ENCODE measurements around the gene GLI3. TPM values are rescaled to one million over a fixed set of nuclear protein-coding genes. Genes with fewer than 3 reads are reported as not detected.

The GLI3 gene
- total and polyA plus RNA-seq, 10 of the 15 experiments (the other 5 are each of a cell fraction or from before 2014, with no cell fraction given) = 0.01 TPM; not detected in 8

DNA sequence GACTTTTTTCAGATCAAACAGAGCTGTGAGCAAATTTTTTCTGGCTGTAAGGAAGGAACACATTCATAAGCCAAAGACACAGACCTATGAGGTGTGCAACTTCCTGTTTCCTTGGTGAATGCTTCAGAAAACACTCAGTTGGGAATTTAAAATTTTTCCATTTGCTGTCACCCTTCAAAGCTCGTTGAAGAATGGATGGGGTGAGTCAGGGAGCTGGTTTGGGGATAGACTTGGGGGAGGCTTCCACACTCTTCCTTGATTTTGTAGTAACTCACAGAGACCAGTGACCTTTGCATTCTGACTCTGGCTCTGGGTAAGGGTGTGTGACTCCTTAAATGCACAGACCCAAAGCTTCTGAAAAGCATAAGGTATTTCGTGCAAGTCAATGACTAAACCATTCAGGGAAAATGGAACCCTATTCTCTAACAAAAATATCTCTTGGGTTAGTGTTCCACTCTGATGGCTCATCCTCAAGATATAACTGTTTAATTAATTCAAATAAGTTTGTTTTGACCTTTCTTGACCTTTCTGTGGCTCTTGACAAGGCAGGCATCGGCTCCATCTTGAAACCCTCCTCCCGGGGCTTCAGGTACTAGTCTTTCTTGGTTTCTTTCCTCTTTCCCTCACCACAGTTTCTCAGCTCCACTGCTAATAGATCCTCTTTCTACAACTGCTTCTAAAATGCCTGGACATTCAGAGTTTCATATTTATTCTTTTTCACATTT is 306.3 kb downstream of the GLI3 start (continued):
- TF ChIP-seq, protein P1, sequence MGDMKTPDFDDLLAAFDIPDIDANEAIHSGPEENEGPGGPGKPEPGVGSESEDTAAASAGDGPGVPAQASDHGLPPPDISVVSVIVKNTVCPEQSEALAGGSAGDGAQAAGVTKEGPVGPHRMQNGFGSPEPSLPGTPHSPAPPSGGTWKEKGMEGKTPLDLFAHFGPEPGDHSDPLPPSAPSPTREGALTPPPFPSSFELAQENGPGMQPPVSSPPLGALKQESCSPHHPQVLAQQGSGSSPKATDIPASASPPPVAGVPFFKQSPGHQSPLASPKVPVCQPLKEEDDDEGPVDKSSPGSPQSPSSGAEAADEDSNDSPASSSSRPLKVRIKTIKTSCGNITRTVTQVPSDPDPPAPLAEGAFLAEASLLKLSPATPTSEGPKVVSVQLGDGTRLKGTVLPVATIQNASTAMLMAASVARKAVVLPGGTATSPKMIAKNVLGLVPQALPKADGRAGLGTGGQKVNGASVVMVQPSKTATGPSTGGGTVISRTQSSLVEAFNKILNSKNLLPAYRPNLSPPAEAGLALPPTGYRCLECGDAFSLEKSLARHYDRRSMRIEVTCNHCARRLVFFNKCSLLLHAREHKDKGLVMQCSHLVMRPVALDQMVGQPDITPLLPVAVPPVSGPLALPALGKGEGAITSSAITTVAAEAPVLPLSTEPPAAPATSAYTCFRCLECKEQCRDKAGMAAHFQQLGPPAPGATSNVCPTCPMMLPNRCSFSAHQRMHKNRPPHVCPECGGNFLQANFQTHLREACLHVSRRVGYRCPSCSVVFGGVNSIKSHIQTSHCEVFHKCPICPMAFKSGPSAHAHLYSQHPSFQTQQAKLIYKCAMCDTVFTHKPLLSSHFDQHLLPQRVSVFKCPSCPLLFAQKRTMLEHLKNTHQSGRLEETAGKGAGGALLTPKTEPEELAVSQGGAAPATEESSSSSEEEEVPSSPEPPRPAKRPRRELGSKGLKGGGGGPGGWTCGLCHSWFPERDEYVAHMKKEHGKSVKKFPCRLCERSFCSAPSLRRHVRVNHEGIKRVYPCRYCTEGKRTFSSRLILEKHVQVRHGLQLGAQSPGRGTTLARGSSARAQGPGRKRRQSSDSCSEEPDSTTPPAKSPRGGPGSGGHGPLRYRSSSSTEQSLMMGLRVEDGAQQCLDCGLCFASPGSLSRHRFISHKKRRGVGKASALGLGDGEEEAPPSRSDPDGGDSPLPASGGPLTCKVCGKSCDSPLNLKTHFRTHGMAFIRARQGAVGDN (IDR thresholded peaks at IDR 0.05) = no peak
- TF ChIP-seq, protein P2, sequence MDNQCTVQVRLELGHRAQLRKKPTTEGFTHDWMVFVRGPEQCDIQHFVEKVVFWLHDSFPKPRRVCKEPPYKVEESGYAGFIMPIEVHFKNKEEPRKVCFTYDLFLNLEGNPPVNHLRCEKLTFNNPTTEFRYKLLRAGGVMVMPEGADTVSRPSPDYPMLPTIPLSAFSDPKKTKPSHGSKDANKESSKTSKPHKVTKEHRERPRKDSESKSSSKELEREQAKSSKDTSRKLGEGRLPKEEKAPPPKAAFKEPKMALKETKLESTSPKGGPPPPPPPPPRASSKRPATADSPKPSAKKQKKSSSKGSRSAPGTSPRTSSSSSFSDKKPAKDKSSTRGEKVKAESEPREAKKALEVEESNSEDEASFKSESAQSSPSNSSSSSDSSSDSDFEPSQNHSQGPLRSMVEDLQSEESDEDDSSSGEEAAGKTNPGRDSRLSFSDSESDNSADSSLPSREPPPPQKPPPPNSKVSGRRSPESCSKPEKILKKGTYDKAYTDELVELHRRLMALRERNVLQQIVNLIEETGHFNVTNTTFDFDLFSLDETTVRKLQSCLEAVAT (IDR thresholded peaks at IDR 0.05) = no peak
- TF ChIP-seq, protein P3, sequence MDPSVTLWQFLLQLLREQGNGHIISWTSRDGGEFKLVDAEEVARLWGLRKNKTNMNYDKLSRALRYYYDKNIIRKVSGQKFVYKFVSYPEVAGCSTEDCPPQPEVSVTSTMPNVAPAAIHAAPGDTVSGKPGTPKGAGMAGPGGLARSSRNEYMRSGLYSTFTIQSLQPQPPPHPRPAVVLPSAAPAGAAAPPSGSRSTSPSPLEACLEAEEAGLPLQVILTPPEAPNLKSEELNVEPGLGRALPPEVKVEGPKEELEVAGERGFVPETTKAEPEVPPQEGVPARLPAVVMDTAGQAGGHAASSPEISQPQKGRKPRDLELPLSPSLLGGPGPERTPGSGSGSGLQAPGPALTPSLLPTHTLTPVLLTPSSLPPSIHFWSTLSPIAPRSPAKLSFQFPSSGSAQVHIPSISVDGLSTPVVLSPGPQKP (IDR thresholded peaks at IDR 0.05; ENCODE audit: low read depth, low read length) = no peak
- TF ChIP-seq, protein P4, sequence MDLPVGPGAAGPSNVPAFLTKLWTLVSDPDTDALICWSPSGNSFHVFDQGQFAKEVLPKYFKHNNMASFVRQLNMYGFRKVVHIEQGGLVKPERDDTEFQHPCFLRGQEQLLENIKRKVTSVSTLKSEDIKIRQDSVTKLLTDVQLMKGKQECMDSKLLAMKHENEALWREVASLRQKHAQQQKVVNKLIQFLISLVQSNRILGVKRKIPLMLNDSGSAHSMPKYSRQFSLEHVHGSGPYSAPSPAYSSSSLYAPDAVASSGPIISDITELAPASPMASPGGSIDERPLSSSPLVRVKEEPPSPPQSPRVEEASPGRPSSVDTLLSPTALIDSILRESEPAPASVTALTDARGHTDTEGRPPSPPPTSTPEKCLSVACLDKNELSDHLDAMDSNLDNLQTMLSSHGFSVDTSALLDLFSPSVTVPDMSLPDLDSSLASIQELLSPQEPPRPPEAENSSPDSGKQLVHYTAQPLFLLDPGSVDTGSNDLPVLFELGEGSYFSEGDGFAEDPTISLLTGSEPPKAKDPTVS (IDR thresholded peaks at IDR 0.05; ENCODE audit: low read depth, low read length) = no peak

All from GM12878 (cell line).